Measurements from ENCODE around the gene POLR3C.

DNA sequence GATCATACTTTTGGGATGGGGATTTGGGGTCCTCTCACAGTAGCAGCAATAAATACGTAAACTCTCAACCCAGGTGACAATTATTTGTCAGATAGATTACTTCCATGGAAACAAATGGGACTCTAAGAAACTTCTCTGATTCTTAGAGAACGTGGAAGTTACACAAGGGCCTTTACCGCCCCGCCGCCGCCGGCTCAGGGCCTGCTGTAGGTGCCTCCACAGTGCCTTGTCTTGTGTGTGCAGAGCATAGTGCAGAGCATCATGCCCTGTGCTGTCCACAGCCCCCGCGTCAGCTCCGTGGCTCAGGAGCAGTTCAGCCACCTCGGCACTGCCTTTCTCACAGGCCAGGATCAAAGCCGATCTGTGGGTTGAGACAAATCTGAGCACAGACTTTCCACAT lies 50.6 kb downstream of the POLR3C start:
- TF ChIP-seq, protein P1, sequence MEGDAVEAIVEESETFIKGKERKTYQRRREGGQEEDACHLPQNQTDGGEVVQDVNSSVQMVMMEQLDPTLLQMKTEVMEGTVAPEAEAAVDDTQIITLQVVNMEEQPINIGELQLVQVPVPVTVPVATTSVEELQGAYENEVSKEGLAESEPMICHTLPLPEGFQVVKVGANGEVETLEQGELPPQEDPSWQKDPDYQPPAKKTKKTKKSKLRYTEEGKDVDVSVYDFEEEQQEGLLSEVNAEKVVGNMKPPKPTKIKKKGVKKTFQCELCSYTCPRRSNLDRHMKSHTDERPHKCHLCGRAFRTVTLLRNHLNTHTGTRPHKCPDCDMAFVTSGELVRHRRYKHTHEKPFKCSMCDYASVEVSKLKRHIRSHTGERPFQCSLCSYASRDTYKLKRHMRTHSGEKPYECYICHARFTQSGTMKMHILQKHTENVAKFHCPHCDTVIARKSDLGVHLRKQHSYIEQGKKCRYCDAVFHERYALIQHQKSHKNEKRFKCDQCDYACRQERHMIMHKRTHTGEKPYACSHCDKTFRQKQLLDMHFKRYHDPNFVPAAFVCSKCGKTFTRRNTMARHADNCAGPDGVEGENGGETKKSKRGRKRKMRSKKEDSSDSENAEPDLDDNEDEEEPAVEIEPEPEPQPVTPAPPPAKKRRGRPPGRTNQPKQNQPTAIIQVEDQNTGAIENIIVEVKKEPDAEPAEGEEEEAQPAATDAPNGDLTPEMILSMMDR (IDR thresholded peaks at IDR 0.05), result no peak
- no peak for TF ChIP-seq EZH2 (IDR thresholded peaks at IDR 0.05; ENCODE audit: borderline replicate concordance, insufficient read depth, low read depth, low read length, poor library complexity, severe bottlenecking)

All from B cell (primary cell).